Neural progenitor cell (in vitro differentiated cells): Measurements from ENCODE around the gene MYOG.

Experiments
- CTCF ChIP-seq: fragments of 200-600 bp; sonication (generic); IDR thresholded peaks from 2 replicates; pipeline ENCODE4 v1.5.1; 2017; ENCODE audit warnings: antibody characterized with exemption, mild to moderate bottlenecking
- EZH2 ChIP-seq: fragments of 200-600 bp; sonication (generic); IDR thresholded peaks from 2 replicates; pipeline ENCODE4 v1.6.1; 2017; ENCODE audit warnings: antibody characterized with exemption, mild to moderate bottlenecking, moderate library complexity
- EZH2phosphoT487 ChIP-seq: fragments of 200-600 bp; sonication (generic); IDR thresholded peaks from 2 replicates; pipeline ENCODE4 v1.6.1; 2017; ENCODE audit warnings: antibody characterized with exemption

GRCh38 chr1:203090421-203091198, 4.8 kb upstream of the MYOG start:
- TF ChIP-seq CTCF: no peak
- no peak for TF ChIP-seq EZH2phosphoT487
- TF ChIP-seq EZH2: no peak
